ENCODE results near the gene KRT72.

GRCh38 chr12:52537101-52537500, 64.2 kb downstream of the KRT72 start:
- no peak for TF ChIP-seq EZH2phosphoT487 (conservative IDR thresholded peaks at IDR 0.05; ENCODE audit: low read length)
- no peak for TF ChIP-seq CTCF (IDR thresholded peaks at IDR 0.05; ENCODE audit: insufficient read depth, low read length, poor library complexity, severe bottlenecking)
